Nephron (organoid): ENCODE measurements around the gene SIM1.

Source experiments
- H3K27ac Mint-ChIP-seq, 3 experiments: 2 replicates each; pipeline ENCODE4 v1.8.0; 2020; ENCODE audit warnings: mixed read lengths in 3 of 3, mild to moderate bottlenecking in 2 of 3, moderate library complexity in 1 of 3
- H3K27me3 Mint-ChIP-seq: 2 replicates; pipeline ENCODE4 v1.8.0; 2021; ENCODE audit warnings: low read depth, mild to moderate bottlenecking, moderate library complexity, mixed read lengths
- H3K36me3 Mint-ChIP-seq: 2 replicates; pipeline ENCODE4 v1.8.0; 2020; ENCODE audit warnings: low read depth, mixed read lengths
- H3K4me1 Mint-ChIP-seq: 2 replicates; pipeline ENCODE4 v1.8.0; 2020; ENCODE audit warnings: mixed read lengths
- H3K4me3 Mint-ChIP-seq, 3 experiments: 2 replicates each; pipeline ENCODE4 v1.8.0; 2020; ENCODE audit warnings: mild to moderate bottlenecking in 3 of 3, mixed read lengths in 3 of 3, moderate library complexity in 2 of 3
- H3K9me3 Mint-ChIP-seq: 2 replicates; pipeline ENCODE4 v1.8.0; 2020; ENCODE audit warnings: mixed read lengths
- TF ChIP-seq, protein P1 (sequence below), 3 experiments: fragments of 200-600 bp; sonication (generic); IDR thresholded peaks; one replicate each; pipeline ENCODE4 v1.5.0; 2021; ENCODE audit warnings: antibody characterized with exemption in 3 of 3; ENCODE audit not compliant: unreplicated experiment in 3 of 3

The SIM1 gene

DNA sequence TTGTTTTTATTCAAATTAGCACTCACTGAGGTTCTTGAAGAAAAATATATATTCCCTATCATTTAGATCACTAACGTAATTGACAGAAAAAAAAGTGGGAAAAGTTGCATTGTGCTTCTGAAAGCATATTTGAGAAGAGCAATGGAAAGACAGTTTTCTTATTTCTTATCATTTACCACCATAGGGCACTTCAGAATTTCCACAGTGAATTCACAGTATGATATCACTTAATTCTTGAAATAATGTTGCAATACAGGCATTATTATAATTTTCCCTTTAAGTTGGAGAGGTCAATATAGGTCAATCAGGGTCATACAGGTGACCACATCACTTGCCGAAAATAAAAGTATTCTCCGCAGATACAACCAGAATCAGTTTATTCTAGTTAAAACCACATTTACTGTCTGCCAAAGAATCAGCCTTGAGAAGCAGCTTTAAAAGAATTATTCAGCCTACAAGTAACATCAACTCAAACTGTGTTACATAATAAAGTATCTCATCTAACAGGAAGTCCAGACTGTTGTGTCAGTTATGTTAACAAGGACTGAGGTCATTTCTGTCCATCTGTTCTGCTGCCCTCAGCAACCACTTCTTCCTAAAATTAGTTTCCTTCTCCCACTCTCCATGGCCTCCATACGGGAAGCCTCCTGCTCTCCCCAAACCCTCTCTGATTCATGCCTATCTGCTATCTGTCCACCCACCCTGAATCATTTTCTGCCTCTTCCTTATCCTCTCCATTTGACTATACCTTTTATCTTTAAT is 121.2 kb downstream of the SIM1 start:
- no peak overlapping the region for H3K4me3 Mint-ChIP-seq
- no peak overlapping the region for H3K27ac Mint-ChIP-seq
- H3K4me1 Mint-ChIP-seq: peaks cover 10% of the 10 kb centered on the region
- no peaks in the 10 kb centered on the region for H3K36me3 Mint-ChIP-seq
- H3K27me3 Mint-ChIP-seq: no peaks in the 10 kb centered on the region
- peaks cover 4% of the 10 kb centered on the region for H3K9me3 Mint-ChIP-seq
- TF ChIP-seq, protein P1, sequence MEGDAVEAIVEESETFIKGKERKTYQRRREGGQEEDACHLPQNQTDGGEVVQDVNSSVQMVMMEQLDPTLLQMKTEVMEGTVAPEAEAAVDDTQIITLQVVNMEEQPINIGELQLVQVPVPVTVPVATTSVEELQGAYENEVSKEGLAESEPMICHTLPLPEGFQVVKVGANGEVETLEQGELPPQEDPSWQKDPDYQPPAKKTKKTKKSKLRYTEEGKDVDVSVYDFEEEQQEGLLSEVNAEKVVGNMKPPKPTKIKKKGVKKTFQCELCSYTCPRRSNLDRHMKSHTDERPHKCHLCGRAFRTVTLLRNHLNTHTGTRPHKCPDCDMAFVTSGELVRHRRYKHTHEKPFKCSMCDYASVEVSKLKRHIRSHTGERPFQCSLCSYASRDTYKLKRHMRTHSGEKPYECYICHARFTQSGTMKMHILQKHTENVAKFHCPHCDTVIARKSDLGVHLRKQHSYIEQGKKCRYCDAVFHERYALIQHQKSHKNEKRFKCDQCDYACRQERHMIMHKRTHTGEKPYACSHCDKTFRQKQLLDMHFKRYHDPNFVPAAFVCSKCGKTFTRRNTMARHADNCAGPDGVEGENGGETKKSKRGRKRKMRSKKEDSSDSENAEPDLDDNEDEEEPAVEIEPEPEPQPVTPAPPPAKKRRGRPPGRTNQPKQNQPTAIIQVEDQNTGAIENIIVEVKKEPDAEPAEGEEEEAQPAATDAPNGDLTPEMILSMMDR (IDR thresholded peaks at IDR 0.05; ENCODE audit: unreplicated experiment in 3 of 3): no peak

DNA sequence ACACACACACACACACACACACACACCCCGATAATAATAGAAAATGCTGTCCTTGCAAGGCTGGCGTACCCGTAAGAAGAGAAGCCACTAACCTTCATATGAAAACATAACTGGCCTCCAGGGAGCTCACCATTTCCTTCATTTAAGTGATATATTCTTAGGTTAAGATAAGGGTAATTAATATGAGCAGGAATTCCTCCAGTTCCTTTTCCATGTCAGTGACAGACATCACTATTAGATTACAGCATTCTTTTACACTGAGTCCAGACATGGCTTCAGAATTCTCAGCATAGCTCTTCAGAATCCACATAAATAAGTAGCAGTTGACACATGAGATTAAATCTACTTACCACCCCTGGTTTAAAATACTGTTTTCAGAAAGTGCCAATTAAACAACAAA is 121.9 kb downstream of the SIM1 start:
- H3K27me3 Mint-ChIP-seq: no peaks in the 10 kb centered on the region
- peaks cover 10% of the 10 kb centered on the region for H3K4me1 Mint-ChIP-seq
- H3K36me3 Mint-ChIP-seq: no peaks in the 10 kb centered on the region
- no peak overlapping the region for H3K4me3 Mint-ChIP-seq
- TF ChIP-seq, protein P1 (IDR thresholded peaks at IDR 0.05; ENCODE audit: unreplicated experiment in 3 of 3): no peak
- peaks cover 4% of the 10 kb centered on the region for H3K9me3 Mint-ChIP-seq
- no peak overlapping the region for H3K27ac Mint-ChIP-seq

DNA sequence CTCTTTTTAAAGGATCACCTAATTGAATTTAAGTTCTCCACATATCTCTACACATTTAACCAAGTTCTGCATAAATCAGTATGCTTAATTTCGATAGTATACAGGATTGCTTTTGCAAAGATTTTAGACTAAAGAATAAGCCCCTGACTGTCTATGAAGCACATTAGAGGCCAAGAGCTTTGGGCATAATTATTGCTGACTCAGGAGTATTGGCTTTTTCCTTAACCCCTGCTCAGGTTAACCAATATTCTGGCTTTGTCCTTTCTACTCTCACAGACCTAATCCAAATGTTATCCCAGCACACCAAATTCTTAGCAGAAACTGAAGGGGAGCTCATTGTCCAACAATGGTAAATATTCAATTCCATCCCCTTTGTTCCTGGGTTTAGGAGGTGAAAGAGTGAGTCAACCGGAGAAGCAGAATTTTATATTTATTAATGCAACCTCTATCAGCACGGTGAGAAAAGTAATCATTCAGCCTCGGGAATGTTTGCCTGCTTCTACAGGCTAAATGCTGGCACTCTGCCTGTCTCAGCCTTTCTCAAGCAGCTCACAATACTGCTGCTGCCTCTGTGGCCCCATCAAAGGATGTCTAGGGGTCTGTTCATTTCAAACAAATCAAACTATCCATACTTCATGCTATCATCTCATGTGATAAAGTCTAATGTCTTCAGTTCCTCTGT is 125.0 kb downstream of the SIM1 start:
- Mint-ChIP-seq H3K4me1 (peaks cover 15% of the 10 kb centered on the region), H3K4me3 (no peak overlapping the region), H3K9me3 (peaks cover 4% of the 10 kb centered on the region), H3K27me3 (peaks cover 9% of the 10 kb centered on the region), H3K27ac (no peak overlapping the region), H3K36me3 (no peaks in the 10 kb centered on the region)
- TF ChIP-seq, protein P1 (IDR thresholded peaks at IDR 0.05; ENCODE audit: unreplicated experiment in 3 of 3): no peak

DNA sequence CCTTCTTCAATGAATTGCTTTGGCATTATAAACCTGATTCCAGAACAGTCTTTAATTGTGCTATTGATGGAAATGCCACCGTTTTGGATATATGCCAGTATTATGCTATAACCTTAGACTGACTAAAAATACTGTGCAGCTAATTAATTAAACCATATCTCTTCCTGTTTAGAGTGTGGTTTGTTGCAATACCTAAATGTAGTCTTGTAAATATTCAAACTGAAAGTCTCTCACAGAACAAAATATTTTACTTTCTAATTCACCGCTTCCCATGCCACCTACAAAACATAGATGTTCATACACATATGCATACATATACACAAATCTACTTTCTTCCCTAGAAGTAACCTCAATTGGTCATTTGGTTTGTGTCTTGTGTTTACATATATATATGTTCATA is 126.6 kb downstream of the SIM1 start:
- no peaks in the 10 kb centered on the region for H3K36me3 Mint-ChIP-seq
- H3K4me1 Mint-ChIP-seq: peaks cover 9% of the 10 kb centered on the region
- peaks cover 4% of the 10 kb centered on the region for H3K9me3 Mint-ChIP-seq
- no peak overlapping the region for H3K27ac Mint-ChIP-seq
- TF ChIP-seq, protein P1 (IDR thresholded peaks at IDR 0.05; ENCODE audit: unreplicated experiment in 3 of 3): no peak
- H3K27me3 Mint-ChIP-seq: peaks cover 9% of the 10 kb centered on the region
- H3K4me3 Mint-ChIP-seq: no peak overlapping the region

DNA sequence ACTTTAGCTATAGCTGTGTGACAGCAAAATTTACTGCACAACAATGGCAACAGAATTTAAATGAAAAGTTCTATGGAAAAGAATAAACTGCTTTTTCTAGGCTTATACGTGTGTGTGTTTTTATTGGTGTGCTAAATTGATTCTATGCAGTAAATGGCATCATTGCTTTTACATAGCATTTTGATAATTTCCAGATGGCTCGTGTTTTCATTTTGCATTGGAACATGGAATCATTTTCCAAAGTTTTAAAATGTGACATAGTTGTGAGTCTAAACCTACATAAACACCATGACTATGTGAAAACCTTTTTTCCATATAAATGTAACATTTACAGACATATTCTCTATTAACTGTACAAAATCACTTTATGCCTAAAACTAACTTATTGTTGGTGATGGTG is 127.8 kb downstream of the SIM1 start:
- Mint-ChIP-seq H3K27me3 (peaks cover 9% of the 10 kb centered on the region), H3K9me3 (peaks cover 4% of the 10 kb centered on the region), H3K36me3 (no peaks in the 10 kb centered on the region), H3K4me1 (peaks cover 4% of the 10 kb centered on the region), H3K27ac (no peak overlapping the region), H3K4me3 (no peak overlapping the region)
- TF ChIP-seq, protein P1 (IDR thresholded peaks at IDR 0.05; ENCODE audit: unreplicated experiment in 3 of 3): no peak
